Measurements from ENCODE around the gene PRF1. TPM values are rescaled to one million over a fixed set of nuclear protein-coding genes. Genes with fewer than 3 reads are reported as not detected.

Gene PRF1
- total RNA-seq, 4 donors from 2014 or later, result 0.26 to 7.3 (median 6.5) TPM

DNA sequence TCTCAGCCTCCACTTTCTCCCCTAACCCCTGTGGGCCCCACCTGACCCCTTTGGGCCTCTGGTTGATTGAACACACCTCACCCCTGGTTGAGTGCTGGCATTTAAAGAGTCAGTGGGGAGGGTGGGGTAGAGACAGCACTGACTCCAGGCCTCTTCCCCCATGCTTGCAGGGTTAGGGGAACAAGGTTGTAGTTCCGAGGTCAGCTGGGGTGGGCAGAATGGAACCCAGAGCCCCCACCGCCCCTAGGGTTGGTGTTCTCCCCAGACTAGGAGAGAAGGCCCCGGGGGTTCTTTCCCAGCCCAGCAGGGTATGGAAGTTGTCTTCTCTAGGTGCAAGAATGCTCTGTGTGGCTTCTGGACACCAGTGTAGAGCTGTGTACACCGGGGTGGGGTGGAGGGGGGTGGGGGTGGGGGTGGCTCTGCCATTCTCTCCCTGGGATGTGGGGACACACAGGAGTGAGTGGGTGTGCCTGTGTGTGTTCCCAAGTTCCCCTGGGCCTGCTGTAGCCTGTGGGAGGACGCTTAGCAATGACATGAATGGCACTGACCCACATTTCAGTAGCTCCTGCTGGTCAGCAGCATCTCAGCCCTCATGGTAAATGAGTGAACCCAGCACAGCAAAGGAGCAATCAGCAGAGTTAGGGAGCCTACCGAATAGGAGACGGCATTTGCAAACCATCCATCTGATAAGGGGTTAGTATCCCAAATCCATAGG is 33.6 kb downstream of the PRF1 start:
- Histone ChIP-seq H3K4me3 (no peak overlapping the region), H3K27me3 (no peaks in the 10 kb centered on the region), H3K4me1 (peaks cover 3 to 11% (median 7%) of the 10 kb centered on the region in 3 donors), H3K36me3 (peaks cover 0 to 11% (median 0%) of the 10 kb centered on the region in 3 donors), H3K27ac (no peak overlapping the region), H3K9me3 (no peaks in the 10 kb centered on the region)
- 79 to 88% methylated on average over 4 to 6 of the region's 7 CpGs for WGBS, 2 donors
- no peak for DNase-seq
- TF ChIP-seq, protein P1, sequence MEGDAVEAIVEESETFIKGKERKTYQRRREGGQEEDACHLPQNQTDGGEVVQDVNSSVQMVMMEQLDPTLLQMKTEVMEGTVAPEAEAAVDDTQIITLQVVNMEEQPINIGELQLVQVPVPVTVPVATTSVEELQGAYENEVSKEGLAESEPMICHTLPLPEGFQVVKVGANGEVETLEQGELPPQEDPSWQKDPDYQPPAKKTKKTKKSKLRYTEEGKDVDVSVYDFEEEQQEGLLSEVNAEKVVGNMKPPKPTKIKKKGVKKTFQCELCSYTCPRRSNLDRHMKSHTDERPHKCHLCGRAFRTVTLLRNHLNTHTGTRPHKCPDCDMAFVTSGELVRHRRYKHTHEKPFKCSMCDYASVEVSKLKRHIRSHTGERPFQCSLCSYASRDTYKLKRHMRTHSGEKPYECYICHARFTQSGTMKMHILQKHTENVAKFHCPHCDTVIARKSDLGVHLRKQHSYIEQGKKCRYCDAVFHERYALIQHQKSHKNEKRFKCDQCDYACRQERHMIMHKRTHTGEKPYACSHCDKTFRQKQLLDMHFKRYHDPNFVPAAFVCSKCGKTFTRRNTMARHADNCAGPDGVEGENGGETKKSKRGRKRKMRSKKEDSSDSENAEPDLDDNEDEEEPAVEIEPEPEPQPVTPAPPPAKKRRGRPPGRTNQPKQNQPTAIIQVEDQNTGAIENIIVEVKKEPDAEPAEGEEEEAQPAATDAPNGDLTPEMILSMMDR (IDR thresholded peaks at IDR 0.05), result no peak
- no peak for TF ChIP-seq POLR2A (IDR thresholded peaks at IDR 0.05)
- intact Hi-C loops (cut with DNase I), result no loop called here

DNA sequence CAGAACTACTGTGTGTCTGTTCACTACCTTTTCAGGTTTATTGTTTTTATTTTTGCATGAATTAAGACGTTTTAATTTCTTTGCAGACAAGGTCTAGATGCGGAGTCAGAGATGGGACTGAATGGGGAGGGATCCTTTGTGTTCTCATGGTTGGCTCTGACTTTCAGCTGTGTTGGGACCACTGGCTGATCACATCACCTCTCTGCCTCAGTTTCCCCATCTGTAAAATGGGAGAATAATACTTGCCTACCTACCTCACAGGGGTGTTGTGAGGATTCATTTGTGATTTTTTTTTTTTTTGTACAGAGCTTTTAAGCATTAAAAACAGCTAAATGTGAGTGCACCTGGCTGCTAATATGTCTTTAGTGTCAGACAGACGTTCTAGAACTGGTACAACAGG is 34.4 kb downstream of the PRF1 start:
- intact Hi-C loops (cut with DNase I), result no loop called here
- 84 to 98% methylated on average over 3 of the region's 3 CpGs for WGBS, 2 donors
- Histone ChIP-seq H3K9me3 (no peaks in the 10 kb centered on the region), H3K4me1 (peaks cover 0 to 2% (median under 1%) of the 10 kb centered on the region in 3 donors), H3K36me3 (peaks cover 0 to 11% (median 0%) of the 10 kb centered on the region in 3 donors), H3K27me3 (no peaks in the 10 kb centered on the region), H3K4me3 (no peak overlapping the region), H3K27ac (no peak overlapping the region)
- no peak for DNase-seq
- TF ChIP-seq, protein P1 (IDR thresholded peaks at IDR 0.05), result no peak
- TF ChIP-seq POLR2A (IDR thresholded peaks at IDR 0.05), result no peak

DNA sequence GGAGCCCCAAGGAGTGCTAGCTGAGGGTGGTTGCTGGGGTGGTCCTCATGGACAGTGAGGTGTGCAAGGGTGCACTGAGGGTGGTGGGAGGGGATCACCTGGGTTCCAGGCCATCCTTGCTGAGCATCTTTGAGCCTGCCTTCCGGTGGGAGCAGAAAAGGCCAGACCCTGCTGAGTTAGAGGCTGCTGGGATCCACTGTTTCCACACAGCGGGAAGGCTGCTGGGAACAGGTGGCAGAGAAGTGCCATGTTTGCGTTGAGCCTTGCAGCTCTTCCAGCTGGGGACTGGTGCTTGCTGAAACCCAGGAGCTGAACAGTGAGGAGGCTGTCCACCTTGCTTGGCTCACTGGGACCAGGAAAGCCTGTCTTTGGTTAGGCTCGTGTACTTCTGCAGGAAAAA is 34.9 kb downstream of the PRF1 start:
- H3K9me3 ChIP-seq, result no peaks in the 10 kb centered on the region
- intact Hi-C loops (cut with DNase I), result no loop called here
- H3K4me1 ChIP-seq, result no peaks in the 10 kb centered on the region
- WGBS, 2 donors, result 80 to 81% methylated on average over 3 to 4 of the region's 4 CpGs
- no peaks in the 10 kb centered on the region for H3K27me3 ChIP-seq
- DNase-seq, result no peak
- H3K4me3 ChIP-seq, result no peak overlapping the region
- no peak overlapping the region for H3K27ac ChIP-seq
- H3K36me3 ChIP-seq, result peaks cover 0 to 11% (median 0%) of the 10 kb centered on the region in 3 donors
- TF ChIP-seq POLR2A (IDR thresholded peaks at IDR 0.05), result no peak
- TF ChIP-seq, protein P1 (IDR thresholded peaks at IDR 0.05), result no peak

DNA sequence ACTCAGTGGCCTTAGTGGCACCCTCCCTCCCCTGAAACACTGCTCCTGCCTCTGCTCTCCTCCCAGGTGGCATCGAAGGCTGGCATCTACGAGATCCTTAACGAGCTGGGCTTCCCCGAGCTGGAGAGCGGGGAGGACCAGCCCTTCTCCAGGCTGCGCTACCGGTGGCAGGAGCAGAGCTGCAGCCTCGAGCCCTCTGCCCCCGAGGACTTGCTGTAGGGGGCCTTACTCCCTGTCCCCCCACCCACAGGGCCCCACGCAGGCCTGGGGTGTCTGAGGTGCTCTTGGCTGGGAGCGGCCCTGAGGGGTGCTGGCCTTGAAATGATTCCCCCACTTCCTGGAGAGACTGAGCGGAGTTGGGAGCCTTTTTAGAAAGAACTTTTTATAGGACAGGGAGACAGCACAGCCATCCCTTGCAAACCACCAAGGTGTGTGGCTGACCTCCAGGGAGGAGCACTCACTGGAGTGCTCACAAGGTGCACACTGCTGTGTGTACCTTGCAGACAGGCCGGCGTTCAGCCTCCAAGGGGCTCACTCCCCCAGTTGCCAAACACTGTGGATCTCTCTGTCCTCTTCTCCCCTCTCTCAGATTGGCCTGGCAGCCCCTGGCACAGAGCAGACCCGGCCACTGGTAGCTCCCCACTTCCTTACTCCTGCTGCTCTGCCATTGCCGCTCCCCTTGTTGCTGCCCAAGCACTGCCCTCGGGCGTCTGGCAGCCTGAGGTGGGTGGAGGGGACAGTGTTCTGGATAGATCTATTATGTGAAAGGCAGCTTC is 35.8 kb downstream of the PRF1 start:
- intact Hi-C loops (cut with DNase I), result no loop called here
- no peak for DNase-seq
- no peak overlapping the region for H3K27ac ChIP-seq
- no peaks in the 10 kb centered on the region for H3K27me3 ChIP-seq
- H3K4me3 ChIP-seq, result no peak overlapping the region
- WGBS, 2 donors, result 92 to 93% methylated on average over 5 to 8 of the region's 18 CpGs
- H3K36me3 ChIP-seq, result peaks cover 0 to 11% (median 0%) of the 10 kb centered on the region in 3 donors
- H3K9me3 ChIP-seq, result no peaks in the 10 kb centered on the region
- peaks cover 0 to 1% (median 0%) of the 10 kb centered on the region in 3 donors for H3K4me1 ChIP-seq
- TF ChIP-seq POLR2A (IDR thresholded peaks at IDR 0.05), result no peak
- TF ChIP-seq, protein P1 (IDR thresholded peaks at IDR 0.05), result no peak

All from esophagus squamous epithelium (tissue), 5 donors.